ENCODE data around the gene TBKBP1.

Gene TBKBP1

GRCh38 chr17:47697906-47698711 lies 4.1 kb downstream of the TBKBP1 start:
- no peak for DNase-seq (ENCODE audit: low read depth in 2 of 2)

DNA sequence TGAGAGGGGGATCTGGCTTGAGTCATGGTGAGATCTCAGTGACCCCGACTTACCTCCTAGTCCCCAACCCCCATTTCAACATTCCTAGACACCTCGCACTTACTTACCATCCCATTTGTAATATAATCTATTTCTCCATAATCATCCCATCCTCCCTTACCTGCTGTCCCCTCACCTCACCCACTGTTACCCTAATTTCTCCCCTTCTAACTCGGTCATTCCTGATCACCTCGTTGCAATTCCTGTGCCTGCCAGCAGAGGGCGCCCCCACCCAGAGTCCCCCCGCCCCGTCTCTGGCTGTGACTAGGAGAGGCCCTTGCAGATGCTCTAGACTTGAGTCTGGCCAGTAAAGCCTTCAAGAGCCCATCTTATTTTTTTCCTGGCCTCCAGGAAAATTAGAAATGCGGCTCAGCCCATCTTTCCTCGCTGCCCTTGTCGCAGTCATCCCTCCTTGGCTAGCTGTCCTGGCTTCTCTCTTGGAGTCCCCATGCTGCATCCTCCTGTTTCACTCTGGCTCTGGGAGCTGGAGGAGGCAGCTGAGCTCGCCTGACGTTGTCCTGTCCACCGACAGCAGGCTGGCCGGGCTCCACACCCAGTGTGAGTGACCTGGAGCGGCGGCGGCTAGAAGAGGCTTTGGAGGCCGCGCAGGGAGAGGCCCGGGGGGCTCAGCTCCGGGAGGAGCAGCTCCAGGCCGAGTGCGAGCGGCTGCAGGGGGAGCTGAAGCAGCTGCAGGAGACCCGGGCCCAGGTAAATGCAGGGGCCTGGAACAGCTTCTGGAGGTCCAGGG lies 5.0 kb downstream of the TBKBP1 start:
- peak; percentile 79 to 85 for DNase-seq (ENCODE audit: low read depth in 2 of 2)

GRCh38 chr17:47699536-47699840 lies 5.5 kb downstream of the TBKBP1 start:
- no peak for DNase-seq (ENCODE audit: low read depth in 2 of 2)

GRCh38 chr17:47700471-47701449 lies 6.8 kb downstream of the TBKBP1 start:
- DNase-seq (ENCODE audit: low read depth in 2 of 2), result no peak

- no peak for DNase-seq (ENCODE audit: low read depth in 2 of 2)
Observed at GRCh38 chr17:47701608-47702007, 7.6 kb downstream of the TBKBP1 start.

DNA sequence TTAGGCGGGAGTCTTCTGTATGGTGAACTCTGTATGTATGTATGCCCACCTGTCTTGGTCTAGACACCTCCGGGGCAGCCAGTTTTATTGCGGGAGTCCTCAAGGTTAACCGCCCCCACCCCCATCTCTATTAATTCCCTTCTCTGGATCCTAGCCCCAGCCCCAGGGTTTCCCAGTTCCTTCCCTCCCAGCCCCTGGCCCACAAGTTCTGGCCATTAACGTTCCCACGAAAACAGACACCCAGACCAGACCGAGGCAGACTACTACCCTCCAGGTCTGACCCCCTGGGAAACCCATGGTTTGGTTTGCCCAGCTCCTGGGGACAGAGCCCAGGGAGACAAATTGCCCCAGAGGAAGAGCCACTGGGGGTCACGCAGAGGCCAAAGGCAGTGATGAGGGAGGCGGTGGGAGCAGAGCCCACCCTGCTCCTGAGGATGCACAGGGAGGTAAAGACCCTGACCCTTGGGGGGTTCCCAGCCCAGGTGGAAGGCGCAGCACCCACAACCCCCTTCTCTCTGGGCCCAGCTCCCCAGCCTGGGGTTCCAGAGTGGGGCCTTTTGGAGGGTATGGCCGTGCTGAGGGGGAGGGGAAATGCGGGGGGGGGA lies 8.5 kb downstream of the TBKBP1 start:
- no peak for DNase-seq (ENCODE audit: low read depth in 2 of 2)

- peak in 1 of 2 experiments; percentile 51 for DNase-seq (ENCODE audit: low read depth in 2 of 2)
Observed at GRCh38 chr17:47703191-47703591, 9.2 kb downstream of the TBKBP1 start.

DNA sequence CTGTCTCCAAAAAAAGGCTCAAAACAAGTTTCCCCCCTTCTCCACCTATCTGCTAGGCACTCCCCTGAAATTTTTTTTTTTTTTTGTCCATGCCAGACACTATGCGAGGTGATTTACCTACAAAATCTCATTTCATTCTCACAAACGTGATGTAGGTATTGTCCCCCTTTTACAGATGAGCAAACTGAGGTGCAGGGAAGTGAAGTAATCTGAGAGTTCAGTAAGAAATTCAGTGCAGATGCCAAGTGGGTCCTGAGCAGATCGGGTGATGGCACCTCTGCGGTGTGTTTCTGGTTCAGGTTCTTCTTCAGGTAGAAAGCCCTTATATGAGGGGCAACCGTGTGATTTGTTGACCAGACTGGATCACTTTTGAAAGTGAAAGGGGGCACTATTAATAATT lies 9.7 kb downstream of the TBKBP1 start:
- no peak for DNase-seq (ENCODE audit: low read depth in 2 of 2)

- no peak for DNase-seq (ENCODE audit: low read depth in 2 of 2)
Observed at GRCh38 chr17:47704116-47704515, 10.2 kb downstream of the TBKBP1 start.

DNA sequence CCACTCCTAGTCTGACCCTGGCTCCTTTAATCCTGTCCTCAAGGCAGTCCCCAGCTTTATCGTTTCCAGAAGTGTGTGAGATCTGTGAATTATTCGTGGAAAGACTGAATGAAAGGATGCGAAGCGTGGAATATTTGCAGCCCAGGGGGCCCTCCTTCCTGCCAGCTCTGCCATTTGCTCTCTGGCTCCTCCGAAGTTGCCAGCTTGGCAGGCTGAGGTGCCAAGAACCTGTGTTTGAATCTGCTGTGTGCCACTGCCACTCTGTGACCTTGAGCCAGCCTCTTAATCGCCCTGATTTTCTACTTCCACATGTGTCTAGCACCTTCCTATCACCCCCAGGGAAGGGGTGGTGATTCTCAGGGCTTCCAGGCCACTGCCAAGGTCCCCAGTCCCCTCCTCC lies 10.8 kb downstream of the TBKBP1 start:
- no peak for DNase-seq (ENCODE audit: low read depth in 2 of 2)

- peak in 1 of 2 experiments; percentile 56 for DNase-seq (ENCODE audit: low read depth in 2 of 2)
Observed at GRCh38 chr17:47705536-47706530, 11.9 kb downstream of the TBKBP1 start.

DNA sequence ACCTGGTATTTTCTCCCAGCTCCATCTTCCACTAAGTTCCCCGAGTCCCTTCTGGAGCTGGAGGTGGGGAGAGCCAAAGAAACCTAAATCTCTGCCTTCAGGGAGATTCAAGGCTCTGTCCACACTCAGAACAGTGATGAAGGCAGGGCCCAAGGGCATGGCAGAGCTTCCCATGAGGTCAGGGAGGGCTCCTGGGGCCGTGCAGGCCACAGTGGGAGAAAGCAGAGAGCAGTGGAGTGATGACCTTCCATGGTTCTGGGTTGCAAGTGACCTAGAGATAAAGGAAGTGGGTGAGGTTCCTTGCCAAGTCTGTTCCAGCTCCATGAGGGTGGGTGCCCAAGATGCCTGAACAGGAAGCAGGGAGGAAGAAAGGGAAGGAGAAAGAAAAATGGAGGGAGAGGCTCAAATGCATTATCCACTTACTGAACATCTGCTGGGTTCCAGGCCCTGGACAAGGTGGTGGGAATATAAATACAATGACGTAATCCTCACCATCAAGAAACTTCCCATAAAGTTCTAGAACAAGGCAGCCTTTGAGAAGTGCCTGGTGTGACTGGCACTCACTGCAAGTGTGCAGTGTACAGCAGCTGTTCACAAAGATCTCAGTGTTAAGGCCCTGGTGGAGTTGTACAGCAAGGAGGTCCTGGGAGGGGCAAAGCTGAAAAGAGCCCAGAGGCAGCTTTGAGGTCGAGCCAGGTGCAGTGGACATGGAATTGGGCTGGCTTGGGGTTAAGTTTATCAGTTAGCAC lies 13.3 kb downstream of the TBKBP1 start:
- DNase-seq (ENCODE audit: low read depth in 2 of 2), result no peak

DNA sequence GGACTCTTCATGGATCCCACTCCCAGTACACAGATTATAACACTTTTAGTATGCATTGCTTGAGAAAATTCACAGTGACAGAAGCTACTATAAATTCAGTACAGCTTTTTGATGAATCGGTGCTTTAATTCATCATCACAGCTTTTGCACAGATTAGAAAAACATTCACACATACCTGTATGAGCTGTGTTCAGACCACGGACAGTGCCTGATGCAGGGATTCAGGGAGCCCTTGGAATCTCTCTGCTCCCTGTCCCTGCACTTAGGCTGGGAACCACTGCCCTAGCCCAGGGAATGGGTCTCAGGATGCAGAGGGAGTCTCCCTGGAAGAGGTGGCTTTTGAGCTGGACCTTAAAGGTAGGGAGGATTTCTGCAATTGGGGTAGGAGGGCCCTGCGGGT lies 13.9 kb downstream of the TBKBP1 start:
- DNase-seq (ENCODE audit: low read depth in 2 of 2), result no peak

DNA sequence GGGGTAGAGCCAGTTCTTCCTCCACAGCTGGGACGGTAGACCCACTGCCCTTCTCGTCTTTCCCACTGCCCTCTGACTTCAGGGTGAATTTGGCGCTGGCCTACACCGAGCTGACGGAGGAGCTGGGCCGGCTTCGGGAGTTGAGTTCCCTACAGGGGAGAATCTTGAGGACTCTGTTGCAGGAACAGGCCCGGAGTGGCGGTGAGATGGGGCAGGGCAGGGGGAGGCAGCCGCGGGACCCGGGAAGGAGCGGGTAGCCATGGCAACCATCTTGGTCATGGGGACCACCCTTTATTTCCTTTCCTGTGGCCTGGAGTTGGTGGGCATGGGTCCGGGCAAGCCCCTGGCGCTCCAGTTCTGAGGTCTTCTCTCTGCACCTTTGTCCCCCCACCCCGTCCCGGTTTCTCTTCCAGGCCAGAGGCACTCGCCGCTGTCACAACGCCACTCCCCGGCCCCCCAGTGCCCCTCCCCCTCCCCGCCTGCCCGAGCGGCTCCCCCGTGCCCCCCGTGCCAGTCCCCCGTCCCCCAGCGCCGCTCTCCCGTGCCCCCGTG lies 14.4 kb downstream of the TBKBP1 start:
- no peak for DNase-seq (ENCODE audit: low read depth in 2 of 2)

GRCh38 chr17:47708864-47709541 lies 15.0 kb downstream of the TBKBP1 start:
- DNase-seq (ENCODE audit: low read depth in 2 of 2), result no peak

GRCh38 chr17:47709594-47709993 lies 15.6 kb downstream of the TBKBP1 start:
- DNase-seq (ENCODE audit: low read depth in 2 of 2), result no peak

DNA sequence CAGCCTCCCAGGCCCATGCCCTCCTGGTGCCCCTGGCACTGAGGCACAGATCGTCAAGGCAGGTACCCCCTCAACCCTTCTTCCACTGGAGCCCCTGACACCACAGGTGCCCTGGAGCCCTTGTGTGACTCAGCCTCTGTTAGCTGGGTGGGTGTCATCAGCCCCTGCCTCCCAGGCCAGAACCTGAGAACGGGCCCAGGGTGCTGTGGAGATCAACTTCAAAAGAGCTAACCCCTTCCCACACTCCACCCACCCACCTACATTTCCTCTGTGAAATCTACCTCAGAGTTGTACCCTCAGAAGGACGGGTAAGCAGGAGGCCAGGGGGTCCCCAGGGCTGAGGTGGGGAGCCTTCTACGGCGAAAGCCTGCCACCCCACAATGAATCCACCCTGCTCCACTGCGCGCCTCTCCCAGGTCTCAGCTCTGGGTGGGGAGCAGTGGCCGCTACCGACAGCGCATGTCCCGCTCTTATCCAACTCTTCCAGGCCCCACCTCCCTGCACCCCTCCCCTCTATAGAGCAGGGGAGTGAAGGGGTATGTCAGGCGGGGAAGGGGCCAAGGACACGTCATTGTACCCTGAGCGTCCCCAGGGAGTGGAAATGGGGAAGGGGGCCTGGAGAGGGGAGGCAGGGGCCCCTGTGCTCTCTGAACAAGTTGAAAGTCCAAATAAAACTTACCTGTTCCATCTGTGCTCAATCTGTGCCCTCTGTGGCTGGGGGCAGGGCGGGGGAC lies 17.6 kb downstream of the TBKBP1 start:
- DNase-seq (ENCODE audit: low read depth in 2 of 2), result no peak

Data from stimulated activated CD4-positive, alpha-beta T cell treated with anti-CD3 and anti-CD28 coated beads, Interleukin-12 subunit alpha, Interleukin-12 subunit beta, amount 100 ng/mL, for 24 hours (primary cell).